Cardiac muscle cell (in vitro differentiated cells and primary cell): Measurements from ENCODE around the gene GSTK1. TPM values are rescaled to one million over a fixed set of nuclear protein-coding genes. Genes with fewer than 3 reads are reported as not detected.
"Not testable (repeated sequence)": the region's sequence is repeated elsewhere in the genome, so short reads cannot be mapped to it uniquely, and the experiment has no call there.

ENCODE experiments used
- DNase-seq, 2 donors: peaks; one replicate each; pipeline versions ENCODE4 v3.0.0 to v3.0.0-alpha.2; 2010 to 2017; ENCODE audit warnings: low read depth in 1 of 2, low spot score in 1 of 2
- H3K27ac ChIP-seq: fragments of 200-600 bp; sonication (generic); 2 replicates; pipeline ENCODE4 v1.5.1; 2016
- H3K27me3 ChIP-seq: fragments of 200-600 bp; sonication (generic); 2 replicates; pipeline ENCODE4 v1.6.0; 2016; ENCODE audit warnings: control low read depth
- H3K36me3 ChIP-seq: fragments of 200-600 bp; sonication (generic); 2 replicates; pipeline ENCODE4 v1.5.1; 2016; ENCODE audit warnings: control low read depth
- H3K4me1 ChIP-seq: fragments of 200-600 bp; sonication (generic); 2 replicates; pipeline ENCODE4 v1.8.1; 2017; ENCODE audit warnings: low read depth, mild to moderate bottlenecking, mixed run types
- H3K4me3 ChIP-seq: fragments of 200-600 bp; sonication (generic); 2 replicates; pipeline ENCODE4 v1.5.1; 2016; ENCODE audit warnings: mild to moderate bottlenecking
- H3K9me3 ChIP-seq: fragments of 200-600 bp; sonication (generic); 2 replicates; pipeline ENCODE4 v1.5.1; 2017; ENCODE audit warnings: low read depth, mild to moderate bottlenecking, control low read depth
- CTCF ChIP-seq: IDR thresholded peaks from 2 replicates; pipeline ENCODE4 v1.5.1; 2012; ENCODE audit warnings: low read depth, mild to moderate bottlenecking, low read length
- polyA plus RNA-seq: library from polyadenylated mRNA; unstranded; fragments of >200 nt; fragmentation: Nextera tagmentation; extraction: Ambion mirVana; gene quantifications from 2 replicates; pipeline ENCODE4 v1.2.1, GENCODE V29; 2016
- total RNA-seq: library from RNA; depleted of rRNA; stranded (reverse); fragments of >200 nt; gene quantifications from 2 replicates; pipeline ENCODE4 v1.2.3, GENCODE V29; 2016

The GSTK1 gene
- total and polyA plus RNA-seq, 2 experiments from 2014 or later = 218 to 248 TPM

DNA sequence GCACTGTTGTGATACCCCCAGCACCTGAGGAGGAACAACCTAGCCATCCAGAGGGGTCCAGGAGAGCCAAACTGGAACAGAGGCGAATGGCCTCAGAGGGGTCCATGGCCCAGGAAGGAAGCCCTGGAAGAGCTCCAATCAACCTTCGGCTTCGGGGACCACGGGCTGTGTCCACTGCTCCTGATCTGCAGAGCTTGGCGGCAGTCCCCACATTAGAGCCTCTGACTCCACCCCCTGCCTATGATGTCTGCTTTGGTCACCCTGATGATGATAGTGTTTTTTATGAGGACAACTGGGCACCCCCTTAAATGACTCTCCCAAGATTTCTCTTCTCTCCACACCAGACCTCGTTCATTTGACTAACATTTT is 23.3 kb downstream of the GSTK1 start:
- Histone ChIP-seq H3K36me3 (no peaks in the 10 kb centered on the region), H3K4me1 (peaks cover 3% of the 10 kb centered on the region), H3K27ac (no peak overlapping the region), H3K27me3 (no peaks in the 10 kb centered on the region), H3K9me3 (no peaks in the 10 kb centered on the region), H3K4me3 (no peak overlapping the region)
- no peak for DNase-seq
- no peak for TF ChIP-seq CTCF

GRCh38 chr7:143287339-143287934 is 24.2 kb downstream of the GSTK1 start:
- H3K4me1 ChIP-seq = peaks cover 3% of the 10 kb centered on the region
- H3K27me3 ChIP-seq = no peaks in the 10 kb centered on the region
- no peak overlapping the region for H3K27ac ChIP-seq
- H3K9me3 ChIP-seq = no peaks in the 10 kb centered on the region
- H3K36me3 ChIP-seq = peaks cover 7% of the 10 kb centered on the region
- TF ChIP-seq CTCF = no peak
- DNase-seq = no peak
- no peak overlapping the region for H3K4me3 ChIP-seq

DNA sequence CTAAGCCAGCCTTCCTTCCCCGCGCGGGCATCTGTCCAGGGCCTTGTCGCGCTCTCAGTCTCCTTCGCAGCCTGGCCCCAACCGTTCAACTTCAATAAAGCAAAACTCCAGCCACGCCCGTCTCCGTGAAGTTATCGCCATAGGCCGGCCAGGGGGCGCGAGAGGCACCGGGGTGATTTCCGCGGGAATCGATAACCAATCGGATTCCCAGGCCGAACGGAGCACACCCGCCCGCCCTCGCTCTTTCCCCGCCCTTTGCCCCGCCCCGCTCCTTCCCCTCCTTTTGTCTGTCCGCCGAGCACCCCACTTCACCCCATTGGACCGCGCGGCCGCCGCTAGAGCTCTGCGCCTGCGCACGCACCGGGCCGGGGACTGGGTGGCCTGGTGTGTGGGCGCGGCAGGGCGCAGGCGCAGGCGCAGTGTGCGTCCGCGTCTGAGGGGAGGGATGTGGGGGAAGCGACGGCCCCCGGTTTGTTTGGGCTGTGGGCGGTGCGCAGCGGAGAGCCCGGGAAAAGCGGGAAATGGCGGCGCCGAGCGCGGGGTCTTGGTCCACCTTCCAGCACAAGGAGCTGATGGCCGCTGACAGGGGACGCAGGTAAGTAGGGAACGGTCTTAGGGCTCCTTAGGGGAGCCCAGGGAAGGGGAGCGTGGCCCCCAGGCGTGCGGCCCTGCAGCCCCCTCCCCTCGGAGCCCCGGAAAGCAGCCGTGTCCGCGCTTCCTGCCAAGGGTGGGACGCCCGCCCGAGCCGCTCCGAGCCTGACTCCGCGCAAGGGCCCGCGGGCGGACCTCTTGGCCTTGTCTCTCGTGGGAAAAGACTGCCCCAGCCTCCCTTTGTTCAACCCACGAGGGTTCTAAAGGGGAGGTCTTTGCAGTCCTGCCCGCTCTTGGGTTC is 24.9 kb downstream of the GSTK1 start, which contains the start of gene CASP2:
TSS of gene CASP2 (plus strand) at position 417 of the 892 bp plus-strand sequence. CDS start at position 522, 105 bp downstream.
- H3K27me3 ChIP-seq = no peaks in the 10 kb centered on the region
- H3K36me3 ChIP-seq = peaks cover 11% of the 10 kb centered on the region
- peak within 1 kb of the TSS; percentile 83 for H3K4me3 ChIP-seq
- peak within 1 kb of the TSS; percentile 77 for H3K27ac ChIP-seq
- no peaks in the 10 kb centered on the region for H3K9me3 ChIP-seq
- peaks cover 3% of the 10 kb centered on the region for H3K4me1 ChIP-seq
- DNase-seq = peak; percentile 97 to 99
- peak; percentile 34 for TF ChIP-seq CTCF

DNA sequence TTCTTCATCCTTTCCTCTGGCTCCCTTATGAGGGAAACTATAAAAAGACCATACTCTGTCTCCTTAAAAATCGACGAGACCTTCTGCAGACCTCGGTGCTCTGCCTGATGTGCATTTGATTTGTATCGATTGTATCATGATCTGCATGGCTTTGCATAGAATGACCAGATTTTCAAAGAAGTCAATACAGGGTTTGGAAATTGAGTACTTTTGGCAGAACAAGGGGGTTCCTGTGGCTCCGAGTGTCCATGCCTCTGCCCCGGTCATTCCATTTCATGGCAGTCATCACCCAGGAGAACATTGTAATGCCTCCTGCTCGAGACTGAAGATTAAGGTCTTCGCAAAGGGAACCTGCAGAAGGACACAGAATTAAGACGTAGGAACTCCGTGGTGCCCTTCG is 25.6 kb downstream of the GSTK1 start:
- H3K4me1 ChIP-seq = peaks cover 3% of the 10 kb centered on the region
- DNase-seq = no peak
- H3K27ac ChIP-seq = peak overlapping the region; percentile 77
- peak overlapping the region; percentile 83 for H3K4me3 ChIP-seq
- no peaks in the 10 kb centered on the region for H3K27me3 ChIP-seq
- H3K36me3 ChIP-seq = peaks cover 15% of the 10 kb centered on the region
- H3K9me3 ChIP-seq = no peaks in the 10 kb centered on the region
- no peak for TF ChIP-seq CTCF

DNA sequence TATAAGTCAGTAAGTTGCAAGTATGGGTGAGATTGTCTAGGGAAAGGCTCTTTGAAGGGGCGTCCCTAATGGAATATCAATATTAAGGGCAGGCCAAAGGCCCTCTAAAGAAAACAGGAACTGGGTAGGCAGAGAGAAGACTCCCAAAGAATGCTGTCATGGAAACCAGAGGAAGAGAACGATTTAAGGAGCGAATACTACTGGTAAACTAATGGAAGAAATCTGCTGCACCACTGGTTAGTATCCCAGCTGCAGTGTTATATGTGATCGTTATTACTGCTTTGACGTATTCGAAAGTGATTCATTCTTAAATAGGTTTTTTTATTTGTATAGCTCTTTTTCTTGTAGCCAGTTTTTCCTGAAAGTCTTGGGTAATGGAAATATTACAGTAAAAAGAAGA is 26.2 kb downstream of the GSTK1 start:
- Histone ChIP-seq H3K4me1 (peaks cover 3% of the 10 kb centered on the region), H3K27ac (no peak overlapping the region), H3K36me3 (peaks cover 21% of the 10 kb centered on the region), H3K4me3 (peak overlapping the region; percentile 83), H3K9me3 (no peaks in the 10 kb centered on the region), H3K27me3 (no peaks in the 10 kb centered on the region)
- no peak for TF ChIP-seq CTCF
- DNase-seq = no peak

DNA sequence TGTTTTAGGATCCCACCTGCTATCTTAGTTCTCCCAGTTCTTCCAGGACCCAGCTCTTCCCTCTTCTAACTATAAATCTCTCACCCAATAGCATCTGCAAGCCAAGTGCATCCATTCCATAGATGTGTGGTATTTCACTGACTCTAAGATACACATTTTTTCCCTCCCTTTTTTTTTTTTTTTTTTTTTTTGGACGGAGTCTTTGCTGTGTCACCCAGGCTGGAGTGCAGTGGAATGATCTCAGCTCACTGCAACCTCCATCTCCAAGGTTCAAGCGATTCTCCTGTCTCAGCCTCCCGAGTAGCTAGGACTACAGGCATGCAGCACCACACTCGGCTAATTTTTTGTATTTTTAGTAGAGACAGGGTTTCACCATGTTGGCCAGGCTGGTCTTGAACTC is 26.6 kb downstream of the GSTK1 start:
- H3K36me3 ChIP-seq = peaks cover 26% of the 10 kb centered on the region
- H3K27ac ChIP-seq, H3K27me3 ChIP-seq, H3K9me3 ChIP-seq, H3K4me1 ChIP-seq, DNase-seq: not testable (repeated sequence)
- peak overlapping the region; percentile 83 for H3K4me3 ChIP-seq
